GM21515 (cell line): ENCODE measurements around the gene ELF1.
"Not testable (repeated sequence)": the region's sequence is repeated elsewhere in the genome, so short reads cannot be mapped to it uniquely, and the experiment has no call there.

Experiments
- ATAC-seq: cut with Tn5 transposase; IDR thresholded peaks from one replicate; pipeline ENCODE4 v1.9.1; 2021; ENCODE audit not compliant: unreplicated experiment

The ELF1 gene

DNA sequence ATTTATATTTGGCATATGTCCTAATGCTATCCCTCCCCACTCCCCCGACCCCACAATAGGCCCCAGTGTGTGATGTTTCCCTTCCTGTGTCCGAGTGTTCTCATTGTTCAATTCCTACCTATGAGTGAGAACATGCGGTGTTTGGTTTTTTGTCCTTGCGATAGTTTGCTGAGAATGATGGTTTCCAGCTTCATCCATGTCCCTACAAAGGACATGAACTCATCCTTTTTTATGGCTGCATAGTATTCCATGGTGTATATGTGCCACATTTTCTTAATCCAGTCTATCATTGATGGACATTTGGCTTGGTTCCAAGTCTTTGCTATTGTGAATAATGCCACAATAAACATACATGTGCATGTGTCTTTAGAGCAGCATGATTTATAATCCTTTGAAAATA, 23.3 kb upstream of the ELF1 start:
- not testable (repeated sequence) for ATAC-seq

DNA sequence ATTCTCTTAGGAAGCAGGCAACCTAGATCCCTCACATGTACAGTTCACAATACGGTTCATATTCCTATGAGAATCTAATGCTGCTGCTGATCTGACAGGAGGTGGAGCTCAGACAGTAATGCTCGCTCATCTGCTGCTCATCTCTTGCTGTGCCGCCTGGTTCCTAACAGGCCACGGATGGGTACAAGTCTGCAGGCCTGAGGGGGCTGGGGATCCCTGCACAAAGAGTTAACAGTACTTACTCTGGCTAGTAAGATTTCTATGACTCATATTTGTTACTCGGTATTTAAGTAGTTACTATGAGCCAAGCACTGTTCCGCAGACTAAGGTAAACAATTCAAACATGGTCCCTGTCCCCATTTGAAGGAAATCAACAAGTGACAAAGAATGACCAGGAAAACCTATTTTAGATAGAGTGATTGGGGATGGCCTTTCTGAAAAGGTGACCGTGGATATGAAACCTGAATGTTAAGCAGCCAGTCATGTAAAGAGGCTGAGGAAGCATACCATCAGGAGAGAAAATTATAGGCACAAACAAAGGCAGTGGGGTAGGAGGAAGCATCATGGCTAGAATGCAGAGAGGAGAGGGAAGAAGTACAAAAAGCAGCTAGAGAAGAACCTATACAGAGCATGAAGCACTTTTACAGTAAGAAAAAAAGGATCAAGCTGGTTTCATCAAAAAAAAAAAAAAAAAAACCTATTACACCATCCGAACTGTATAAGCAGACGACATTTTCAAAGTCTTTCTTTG, 21.6 kb upstream of the ELF1 start:
- ATAC-seq: no peak

GRCh38 chr13:41039746-41040145, 20.6 kb upstream of the ELF1 start:
- ATAC-seq: no peak

GRCh38 chr13:41036557-41036956, 17.4 kb upstream of the ELF1 start:
- ATAC-seq: not testable (repeated sequence)

DNA sequence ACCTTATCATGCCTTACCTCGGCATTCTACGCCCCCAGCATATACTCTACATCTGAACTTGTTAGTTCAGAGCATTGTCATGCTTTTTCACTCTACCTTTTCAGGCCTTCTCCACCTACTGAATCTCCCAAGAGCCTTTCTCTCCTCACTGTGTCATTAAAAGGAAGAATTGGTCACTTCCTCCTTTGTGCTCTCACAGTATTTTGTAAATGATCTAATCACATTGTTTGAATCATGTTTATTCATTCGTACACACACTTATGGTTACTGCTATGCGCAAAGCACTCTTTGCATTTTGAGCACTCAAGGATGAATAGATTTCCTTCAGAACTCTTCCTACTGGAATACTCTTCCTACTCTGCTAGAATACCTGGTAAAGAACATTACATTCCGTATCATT, 15.8 kb upstream of the ELF1 start:
- no peak for ATAC-seq

DNA sequence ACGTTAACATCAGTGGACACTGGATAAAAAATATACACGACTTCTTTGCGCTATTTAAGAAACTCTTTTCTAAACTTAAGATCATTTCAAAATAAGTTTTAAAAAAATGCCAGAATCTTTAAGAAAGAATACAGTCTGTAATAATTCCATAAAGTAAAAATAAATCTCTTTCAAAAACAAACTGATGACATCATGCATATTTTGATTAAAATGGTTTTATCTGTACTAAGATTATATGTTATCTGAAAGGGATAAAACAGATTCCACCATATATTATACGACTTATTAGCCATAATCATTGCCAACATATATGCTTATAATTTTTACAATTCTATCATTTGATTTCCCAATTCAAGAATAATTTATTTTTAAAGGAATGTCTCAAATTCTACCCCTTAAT, 15.3 kb upstream of the ELF1 start:
- ATAC-seq: no peak

GRCh38 chr13:41032691-41033376, 13.7 kb upstream of the ELF1 start:
- no peak for ATAC-seq

GRCh38 chr13:41029629-41030028, 10.5 kb upstream of the ELF1 start:
- ATAC-seq: no peak

DNA sequence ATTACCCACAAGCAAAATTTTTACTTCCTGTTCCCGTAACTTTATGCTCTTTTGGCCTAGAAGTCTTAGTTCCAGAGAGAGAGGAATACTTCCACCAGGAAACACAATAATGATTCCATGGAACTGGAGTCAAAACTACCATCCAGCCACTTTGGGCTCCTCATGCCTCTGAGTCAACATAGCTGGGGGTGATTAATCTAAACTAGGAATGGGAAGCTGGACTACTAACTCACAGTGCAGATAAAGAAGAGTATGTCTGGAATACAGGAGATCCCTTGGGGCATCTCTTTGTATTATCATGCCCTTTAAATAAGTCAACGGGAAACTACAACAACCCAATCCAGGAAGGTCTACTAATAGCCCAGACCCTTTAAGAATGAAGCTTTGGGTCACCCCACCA, 8.9 kb upstream of the ELF1 start:
- ATAC-seq: no peak

DNA sequence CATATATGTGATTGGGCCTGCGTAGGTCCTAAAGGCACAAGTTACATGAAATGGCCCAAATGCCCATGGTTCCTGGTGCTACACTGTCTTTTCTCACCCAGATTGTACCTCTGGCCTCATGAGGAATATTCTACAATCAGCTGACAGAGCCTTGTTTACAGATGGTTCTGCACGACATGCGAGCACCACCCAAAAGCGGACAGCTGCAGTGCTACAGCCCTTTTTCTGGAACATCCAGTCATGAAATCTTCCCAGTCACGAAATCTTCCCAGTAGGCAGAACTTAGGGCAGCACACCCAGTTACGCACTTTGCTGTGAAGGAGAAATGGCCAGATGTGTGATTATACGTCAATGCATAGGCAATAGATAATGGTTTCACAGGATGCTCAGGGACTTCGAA, 7.7 kb upstream of the ELF1 start:
- no peak for ATAC-seq

- ATAC-seq: no peak
These were observed 6.4 kb upstream of the ELF1 start for GRCh38 chr13:41025518-41025917.

DNA sequence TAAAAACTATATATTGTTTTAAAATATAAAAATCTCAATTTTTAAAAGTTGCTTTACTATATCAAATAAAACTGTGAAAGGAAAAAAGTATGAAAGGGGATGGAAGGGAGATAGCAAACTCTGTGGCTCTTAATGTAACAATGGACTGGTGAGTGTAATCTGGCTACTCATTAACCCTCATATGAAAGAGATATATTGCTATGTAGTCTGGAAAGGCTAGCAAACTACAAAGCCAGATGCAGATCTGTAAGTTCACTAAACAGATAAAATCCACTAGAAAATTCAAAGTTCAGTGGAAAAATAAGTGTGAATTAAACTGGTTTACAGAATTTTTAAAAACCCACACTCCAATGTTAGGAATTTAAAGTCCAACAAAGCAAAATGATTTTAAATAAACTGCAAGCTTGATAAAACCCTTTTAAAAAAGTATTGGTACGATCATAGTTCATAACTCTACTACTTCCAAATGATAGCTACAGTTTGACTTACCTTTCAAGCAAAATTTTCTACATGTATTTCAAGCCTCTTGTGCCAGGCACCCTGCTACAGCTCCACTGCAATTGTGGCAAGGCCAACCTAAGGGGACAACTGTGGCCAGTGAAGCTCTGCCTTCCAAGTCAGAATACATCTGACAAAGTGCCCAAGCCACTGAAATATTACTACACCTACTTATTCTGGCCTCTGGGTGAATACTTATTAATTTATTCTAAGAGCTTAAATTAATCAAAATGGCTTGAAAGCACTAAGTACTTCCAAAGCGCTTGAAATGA, 647 bp upstream of the ELF1 start:
- ATAC-seq: no peak

DNA sequence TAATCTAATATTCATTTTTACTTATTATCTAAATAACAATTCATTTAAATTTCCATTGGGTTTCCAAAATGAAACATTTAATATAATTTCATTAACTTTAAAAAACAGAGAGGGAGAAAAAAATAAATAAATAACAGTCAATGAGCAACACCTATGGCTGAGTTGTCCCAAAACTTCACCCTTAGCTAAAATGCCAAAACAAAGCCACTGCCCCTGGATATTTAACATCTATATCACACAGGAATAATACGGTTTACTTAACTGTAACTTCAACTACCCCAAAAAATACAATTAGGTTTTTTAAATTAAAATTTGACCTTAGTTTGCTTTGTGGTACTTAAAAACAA, 541 bp downstream of the ELF1 start:
- no peak for ATAC-seq

- ATAC-seq: no peak
These were observed 1.1 kb downstream of the ELF1 start for GRCh38 chr13:41017817-41018601.

DNA sequence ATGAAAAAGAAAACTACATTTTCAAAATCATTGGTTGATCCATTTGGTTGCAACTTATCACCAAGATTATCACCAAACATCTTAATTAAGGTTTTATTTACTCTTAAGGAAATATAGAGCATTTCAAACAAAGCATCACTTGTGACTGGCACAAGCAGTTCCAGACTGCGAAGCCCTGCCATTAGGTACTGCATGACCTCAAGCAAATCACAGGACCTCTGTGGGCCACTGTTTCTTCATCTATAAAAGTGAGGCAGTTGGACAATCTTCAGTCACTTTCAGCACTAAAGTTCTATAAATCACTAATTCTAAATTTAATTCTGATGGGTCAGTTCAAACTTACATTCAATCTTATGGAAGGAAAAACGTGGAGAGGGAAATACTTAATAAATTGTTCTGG, 2.0 kb downstream of the ELF1 start:
- no peak for ATAC-seq

GRCh38 chr13:41015920-41016319, 3.2 kb downstream of the ELF1 start:
- ATAC-seq: no peak

GRCh38 chr13:41013835-41014234, 5.3 kb downstream of the ELF1 start:
- no peak for ATAC-seq

DNA sequence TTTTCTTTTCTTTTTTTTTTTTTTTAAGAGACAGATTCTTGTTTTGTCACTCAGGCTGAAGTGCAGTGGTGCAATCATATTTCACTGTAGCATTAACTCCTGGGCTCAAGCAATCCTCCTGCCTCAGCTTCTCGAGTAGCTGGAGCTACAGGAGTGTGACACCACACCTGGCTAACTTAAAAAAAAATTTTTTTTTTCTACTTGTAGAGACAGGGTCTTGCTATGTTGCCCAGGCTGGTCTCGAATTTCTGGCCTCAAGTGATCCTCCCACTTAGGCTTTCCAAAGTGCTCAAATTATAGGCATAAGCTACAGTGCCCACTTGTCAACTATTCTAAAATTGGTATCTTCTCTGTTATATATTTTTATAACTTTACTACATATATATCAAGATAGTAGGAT, 6.6 kb downstream of the ELF1 start:
- ATAC-seq: no peak

DNA sequence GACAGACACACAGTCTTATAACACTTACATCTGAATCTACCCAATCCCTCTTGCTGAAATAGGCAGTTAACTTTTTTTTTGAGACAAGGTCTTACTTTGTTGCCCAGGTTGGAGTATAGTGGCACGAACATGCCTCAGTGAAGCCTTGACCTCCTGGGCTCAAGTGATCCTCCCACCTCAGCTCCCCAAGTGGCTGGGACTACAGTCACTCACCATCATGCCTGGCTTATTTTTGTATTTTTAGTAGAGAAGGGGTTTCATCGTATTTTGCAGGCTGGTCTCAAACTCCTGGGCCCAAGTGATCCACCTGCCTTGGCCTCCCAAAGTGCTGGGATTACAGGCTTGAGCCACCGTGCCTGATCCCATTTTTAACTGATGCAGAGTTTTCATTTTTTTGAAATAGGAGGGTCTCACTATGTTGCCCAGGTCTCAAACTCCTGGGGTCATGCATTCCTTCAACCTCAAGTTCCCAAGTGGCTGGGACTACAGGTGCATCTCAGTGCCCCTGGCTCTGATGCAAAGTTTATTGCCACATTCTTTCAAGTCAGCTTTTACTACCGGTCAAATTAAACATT, 7.6 kb downstream of the ELF1 start:
- no peak for ATAC-seq

- no peak for ATAC-seq
These were observed 10.7 kb downstream of the ELF1 start for GRCh38 chr13:41008349-41008980.

DNA sequence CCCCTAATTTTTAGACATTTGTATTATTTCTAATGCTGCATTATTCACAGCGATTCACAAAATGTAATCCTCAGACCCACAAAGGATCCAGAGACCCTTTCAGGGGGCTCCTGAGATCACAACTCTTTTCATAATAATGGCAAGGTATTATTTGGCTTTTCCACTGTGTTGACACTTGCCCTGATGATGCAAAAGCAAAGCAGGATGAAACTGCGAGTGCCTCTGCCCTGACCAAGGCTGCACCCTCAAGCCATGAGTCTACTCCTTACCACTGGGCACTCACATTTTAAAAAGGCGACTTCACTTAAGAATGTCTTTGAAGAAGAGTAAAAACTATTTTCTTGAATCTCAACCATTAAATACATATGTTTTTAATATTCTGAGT, 11.4 kb downstream of the ELF1 start:
- no peak for ATAC-seq
